GM21367 (cell line): ENCODE data around the gene OR52A1.

ENCODE experiments used
- ATAC-seq: cut with Tn5 transposase; IDR thresholded peaks from one replicate; pipeline ENCODE4 v1.9.1; 2021; ENCODE audit not compliant: unreplicated experiment

Gene OR52A1

GRCh38 chr11:5136261-5136660 lies 18.3 kb downstream of the OR52A1 start:
- no peak for ATAC-seq

- no peak for ATAC-seq
Observed at GRCh38 chr11:5131584-5132335, 22.8 kb downstream of the OR52A1 start.

GRCh38 chr11:5129457-5129877 lies 25.1 kb downstream of the OR52A1 start:
- no peak for ATAC-seq

DNA sequence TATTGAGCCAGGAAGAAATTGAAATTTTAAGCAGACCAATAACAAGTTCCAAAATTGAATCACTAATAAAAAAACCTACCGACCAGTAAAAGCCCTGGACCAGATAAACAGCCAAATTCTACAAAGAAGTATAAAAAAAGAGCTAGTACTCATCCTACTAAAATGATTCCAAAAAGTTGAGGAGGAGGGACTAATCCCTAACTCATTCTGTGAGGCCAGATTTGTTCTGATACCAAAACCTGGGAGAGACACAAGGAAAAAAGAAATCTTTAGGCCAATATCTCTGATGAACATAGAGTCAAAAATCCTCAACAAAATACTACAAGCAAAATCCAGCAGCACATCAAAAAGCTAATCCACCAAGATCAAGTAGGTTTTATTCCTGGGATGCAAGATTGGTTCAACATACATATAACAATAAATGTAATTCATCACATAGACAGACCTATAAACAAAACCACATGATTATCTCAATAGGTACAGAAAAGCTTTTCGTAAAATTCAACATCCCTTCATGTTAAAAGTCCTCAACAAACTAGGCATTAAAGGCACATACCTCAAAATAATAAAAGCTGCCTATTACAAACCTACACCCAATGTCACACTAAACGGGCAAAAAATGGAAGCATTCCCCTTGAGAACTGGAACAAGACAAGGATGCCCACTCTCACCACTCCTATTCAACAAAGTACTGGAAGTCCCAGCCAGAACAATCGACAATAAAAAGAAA lies 29.5 kb downstream of the OR52A1 start:
- no peak for ATAC-seq

DNA sequence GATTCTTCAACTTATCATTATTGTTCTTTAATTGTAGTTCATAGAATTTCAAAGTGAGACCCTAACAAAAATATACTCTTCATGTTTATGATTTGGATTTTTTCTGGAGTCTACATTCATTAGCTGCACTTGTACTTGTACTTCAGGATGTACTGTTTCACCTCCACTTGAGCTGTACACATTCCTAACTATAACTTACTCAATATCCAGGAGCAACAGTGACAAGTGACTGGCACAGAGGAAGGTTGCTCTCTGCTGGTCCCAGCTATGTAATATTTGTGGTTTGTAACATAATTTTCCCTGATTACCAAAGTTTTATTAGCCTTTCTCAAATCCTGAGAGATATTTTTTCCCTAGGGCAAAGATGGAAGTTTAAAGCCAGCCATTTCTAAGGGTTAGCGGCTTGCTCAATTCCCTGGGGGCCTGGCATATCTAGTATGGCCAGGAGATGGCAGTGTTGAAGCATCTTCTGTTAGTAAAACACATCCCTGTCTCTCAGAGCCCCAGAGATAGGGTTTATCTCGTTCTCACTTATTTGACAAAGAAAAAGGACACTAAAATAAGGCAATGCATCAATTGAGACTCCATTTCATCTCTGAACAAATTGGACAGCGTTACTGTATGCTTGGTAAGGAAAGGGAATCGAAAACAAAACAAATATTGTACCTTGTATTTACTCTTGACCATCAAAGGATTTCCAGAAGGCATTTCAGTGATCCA lies 30.6 kb downstream of the OR52A1 start:
- peak; percentile 86 for ATAC-seq

DNA sequence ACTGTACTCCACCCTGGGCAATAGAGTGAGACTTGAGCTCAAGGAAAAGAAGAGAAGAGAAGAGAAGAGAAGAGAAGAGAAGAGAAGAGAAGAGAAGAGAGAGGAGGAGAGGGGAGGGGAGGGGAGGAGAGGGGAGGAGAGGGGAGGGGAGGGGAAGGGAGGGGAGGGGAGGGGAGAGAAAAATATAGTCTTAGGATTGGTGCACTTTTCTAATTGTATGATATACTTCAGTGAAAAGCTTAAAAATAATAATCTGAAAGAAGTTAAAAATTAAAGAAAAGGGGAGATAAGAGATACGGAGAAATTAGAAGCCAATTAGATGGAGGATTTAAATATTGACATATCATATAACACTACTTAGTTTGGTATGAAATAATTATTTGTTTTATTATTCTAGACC lies 35.7 kb downstream of the OR52A1 start:
- no peak for ATAC-seq

DNA sequence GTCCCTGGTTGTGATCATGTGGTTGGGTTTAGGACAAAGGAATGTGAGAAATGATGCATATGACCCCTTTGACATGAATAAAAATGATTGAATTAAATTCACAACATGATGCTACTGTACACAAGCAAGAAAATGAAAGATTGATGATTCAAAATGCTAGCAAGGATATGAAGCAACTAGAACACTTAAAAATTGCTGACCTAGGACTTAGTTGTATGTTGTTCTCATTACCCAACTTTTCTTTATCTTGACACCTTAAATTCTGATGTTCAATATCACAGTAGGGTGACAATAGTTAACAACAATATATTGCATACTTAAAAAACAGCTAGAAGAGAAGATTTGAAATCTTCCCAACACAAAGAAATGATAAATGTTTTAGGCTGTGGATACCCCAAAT lies 37.0 kb downstream of the OR52A1 start:
- ATAC-seq = no peak

GRCh38 chr11:5115339-5115738 lies 39.2 kb downstream of the OR52A1 start:
- no peak for ATAC-seq

DNA sequence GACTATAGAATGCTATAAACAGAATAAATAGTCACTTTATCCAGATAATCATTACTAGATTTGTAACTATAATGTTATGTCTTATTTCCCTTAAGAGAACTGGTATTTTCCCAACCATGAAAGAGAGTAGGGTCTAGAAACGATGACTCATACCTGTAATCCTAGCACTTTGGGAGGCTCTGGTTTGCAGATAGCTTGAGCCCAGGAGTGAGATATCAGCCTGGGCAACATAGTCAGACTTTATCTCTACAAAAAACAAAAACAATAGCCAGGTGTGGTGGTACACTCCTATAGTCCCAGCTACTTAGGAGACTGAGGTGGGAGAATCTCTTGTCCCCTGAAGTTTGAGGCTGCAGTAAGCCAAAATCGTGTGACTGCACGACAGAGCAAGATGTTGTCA lies 47.3 kb downstream of the OR52A1 start:
- no peak for ATAC-seq

- no peak for ATAC-seq
Observed at GRCh38 chr11:5103066-5103465, 51.5 kb downstream of the OR52A1 start.

DNA sequence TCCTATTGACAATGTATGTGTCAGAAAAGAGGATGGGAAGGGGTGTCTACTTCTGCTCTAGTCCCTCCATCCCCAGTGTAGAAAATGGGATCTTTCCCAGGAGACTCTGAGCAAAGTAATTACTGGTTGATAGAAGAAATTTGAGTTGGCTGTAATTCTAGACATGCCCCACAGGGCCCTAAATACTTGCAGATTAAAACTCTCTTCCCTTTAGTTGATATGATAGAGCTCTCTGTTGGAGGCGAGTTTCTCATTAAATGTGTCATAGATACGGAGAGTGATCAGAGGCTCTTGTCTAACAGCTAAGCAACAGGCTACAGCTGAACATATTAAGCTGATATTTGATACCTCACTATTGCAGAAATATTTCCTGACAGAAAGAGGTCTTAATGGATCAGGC lies 52.3 kb downstream of the OR52A1 start:
- ATAC-seq = no peak

DNA sequence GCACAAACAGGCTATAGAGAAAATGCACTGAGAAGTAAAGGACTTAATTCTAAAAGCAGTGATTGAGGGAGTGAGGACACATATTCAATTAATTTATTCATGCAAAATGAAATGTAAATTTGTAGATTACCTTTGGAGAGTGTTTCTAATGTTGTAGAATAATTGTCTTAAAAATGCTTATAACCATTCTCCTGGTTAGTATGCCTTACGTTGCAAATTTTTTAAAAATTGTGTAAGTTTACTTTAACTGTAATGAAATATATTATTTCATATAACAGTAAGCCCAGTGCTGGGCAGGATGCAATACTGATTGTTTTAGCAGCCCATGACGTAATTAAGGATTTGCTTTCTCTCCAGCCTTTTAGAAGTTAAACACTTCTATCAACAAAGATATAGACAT lies 58.5 kb downstream of the OR52A1 start:
- ATAC-seq = no peak
